ENCODE results near the gene SSTR3.
A peak's percentile ranks its signal among the peaks of the same experiment; 100 is the strongest.

SSTR3 gene

GRCh38 chr22:37163575-37164504 is 48.4 kb downstream of the SSTR3 start:
- no peak for DNase-seq

GRCh38 chr22:37163096-37163489 is 49.2 kb downstream of the SSTR3 start:
- DNase-seq: no peak

GRCh38 chr22:37162221-37163095 is 49.8 kb downstream of the SSTR3 start:
- no peak for DNase-seq

- peak; percentile 43 for DNase-seq
These were observed 50.8 kb downstream of the SSTR3 start for GRCh38 chr22:37161443-37161842.

- no peak for DNase-seq
These were observed 52.2 kb downstream of the SSTR3 start for GRCh38 chr22:37160027-37160426.

GRCh38 chr22:37158963-37159290 is 53.4 kb downstream of the SSTR3 start:
- DNase-seq: no peak

- no peak for DNase-seq
These were observed 54.6 kb downstream of the SSTR3 start for GRCh38 chr22:37157516-37158285.

GRCh38 chr22:37156686-37157435 is 55.4 kb downstream of the SSTR3 start:
- no peak for DNase-seq

- DNase-seq: no peak
These were observed 56.3 kb downstream of the SSTR3 start for GRCh38 chr22:37155971-37156370.

- DNase-seq: no peak
These were observed 57.2 kb downstream of the SSTR3 start for GRCh38 chr22:37154925-37155712.

Data from NCI-H2171 treated with DMSO at 0.1 percent for 48 hours (cell line).